ENCODE results near the gene FOCAD. TPM values are rescaled to one million over a fixed set of nuclear protein-coding genes. Genes with fewer than 3 reads are reported as not detected.

FOCAD gene
- total and polyA plus RNA-seq, 10 of the 15 experiments (the other 5 are each of a cell fraction or from before 2014, with no cell fraction given) = 13.7 to 93.0 (median 41.8) TPM

- no peak for TF ChIP-seq MEF2A (IDR thresholded peaks at IDR 0.05; ENCODE audit: insufficient read depth, low read depth, low read length)
- peak; percentile 29; the same call in 1 of the 2 replicates for TF ChIP-seq CREM (IDR thresholded peaks at IDR 0.05; ENCODE audit: low read depth)
- 0 out of 2 replicates have a peak, but pooled peaks have one; percentile 16 for TF ChIP-seq NFIC (IDR thresholded peaks at IDR 0.05; ENCODE audit: low read depth, low read length)
- TF ChIP-seq PBX3 (IDR thresholded peaks at IDR 0.05; ENCODE audit: insufficient replicate concordance, low read depth, low read length) = no peak
- no peak for TF ChIP-seq CBX3 (IDR thresholded peaks at IDR 0.05; ENCODE audit: borderline replicate concordance, low read depth)
- TF ChIP-seq SMAD5 (IDR thresholded peaks at IDR 0.05; ENCODE audit: low read depth) = no peak
- TF ChIP-seq GABPA (IDR thresholded peaks at IDR 0.05; ENCODE audit: low read depth) = no peak
- no peak for TF ChIP-seq MTA3 (IDR thresholded peaks at IDR 0.05; ENCODE audit: borderline replicate concordance, low read length)
- no peak for TF ChIP-seq CHD4 (IDR thresholded peaks at IDR 0.05)
- TF ChIP-seq MEF2B (IDR thresholded peaks at IDR 0.05; ENCODE audit: partially characterized antibody, poor library complexity, severe bottlenecking) = no peak
- peak; percentile 31; the same call in 1 of the 2 replicates for TF ChIP-seq PKNOX1 (IDR thresholded peaks at IDR 0.05)
- TF ChIP-seq CBFB (IDR thresholded peaks at IDR 0.05; ENCODE audit: low read depth) = no peak
- no peak for TF ChIP-seq TCF7 (IDR thresholded peaks at IDR 0.05; ENCODE audit: borderline replicate concordance)
- no peak for TF ChIP-seq ZNF24 (IDR thresholded peaks at IDR 0.05)
- no peak for TF ChIP-seq NR2C2 (IDR thresholded peaks at IDR 0.05; ENCODE audit: borderline replicate concordance, control insufficient read depth, insufficient read length, low read depth)
- TF ChIP-seq SMC3 (IDR thresholded peaks at IDR 0.05; ENCODE audit: borderline replicate concordance, low read length) = no peak
- TF ChIP-seq MAX (IDR thresholded peaks at IDR 0.05; ENCODE audit: low read depth, low read length) = no peak
- TF ChIP-seq TAF1 (IDR thresholded peaks at IDR 0.05; ENCODE audit: borderline replicate concordance, low read depth, low read length) = no peak
- TF ChIP-seq ELK1 (IDR thresholded peaks at IDR 0.05; ENCODE audit: low read depth, low read length) = no peak
- TF ChIP-seq FOS (IDR thresholded peaks at IDR 0.05; ENCODE audit: borderline replicate concordance, extremely low read depth, insufficient read length) = no peak
- no peak for TF ChIP-seq ZNF274 (IDR thresholded peaks at IDR 0.05; ENCODE audit: insufficient read depth, insufficient read length)
Observed at GRCh38 chr9:20815923-20816703, 132.1 kb downstream of the FOCAD start (continued).
